NCI-H1417 (cell line): ENCODE measurements around the gene MAS1.
A peak's percentile ranks its signal among the peaks of the same experiment; 100 is the strongest.
"Not testable (repeated sequence)": the region's sequence is repeated elsewhere in the genome, so short reads cannot be mapped to it uniquely, and the experiment has no call there.

Source experiments
- DNase-seq, 3 experiments: peaks; one replicate each; lab custom pipeline; 2025; lab: John Stamatoyannopoulos, UW

MAS1 gene

GRCh38 chr6:159890792-159891191 is at the start of gene MAS1:
Gene MAS1, plus strand, starts transcription at chr6:159890988. Its CDS starts 15,968 bp downstream, at chr6:159906956.
- no peak for DNase-seq

DNA sequence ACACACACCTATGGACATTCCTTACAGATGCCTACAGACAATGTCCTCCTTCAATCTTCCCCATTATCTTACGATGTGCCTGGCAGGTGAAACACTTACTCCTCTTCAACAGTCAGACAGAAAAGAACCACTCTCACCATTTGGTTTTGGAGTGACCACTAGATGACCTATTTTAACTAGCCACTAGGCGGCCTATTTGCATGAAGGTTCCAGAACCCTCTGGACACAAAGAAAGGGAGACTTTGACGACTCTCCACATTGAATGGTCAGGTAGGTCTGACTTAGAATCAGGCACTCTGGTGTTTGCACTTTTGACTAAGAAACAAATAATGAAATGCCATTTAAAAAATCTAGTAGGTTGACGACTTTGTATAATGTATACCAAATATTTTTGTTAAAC is 48.8 kb upstream of the MAS1 start:
- DNase-seq, result peak in 1 of 3 experiments; percentile 13

GRCh38 chr6:159844737-159845645 is 45.8 kb upstream of the MAS1 start:
- peak in 2 of 3 experiments; percentile 17 to 78 for DNase-seq

DNA sequence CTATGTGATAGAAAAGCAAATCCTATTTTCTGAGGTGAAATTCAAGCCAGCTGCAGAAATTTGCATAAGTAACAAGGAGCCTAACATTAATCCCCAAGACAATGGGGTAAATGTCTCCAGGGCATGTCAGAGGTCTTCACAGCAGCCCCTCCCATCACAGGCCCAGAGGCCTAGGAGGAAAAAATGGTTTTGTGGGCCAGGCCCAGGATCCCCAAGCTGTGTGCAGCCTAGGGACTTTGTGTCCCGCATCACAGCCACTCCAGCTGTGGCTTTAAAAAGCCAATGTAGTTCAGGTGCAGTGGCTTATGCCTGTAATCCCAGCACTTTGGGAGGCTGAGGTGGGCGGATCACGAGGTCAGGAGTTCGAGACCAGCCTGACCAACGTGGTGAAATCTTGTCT is 42.2 kb upstream of the MAS1 start:
- DNase-seq, result not testable (repeated sequence)

GRCh38 chr6:159849851-159850250 is 40.9 kb upstream of the MAS1 start:
- not testable (repeated sequence) for DNase-seq

- peak in 2 of 3 experiments; percentile 28 to 56 for DNase-seq
These were observed 37.9 kb upstream of the MAS1 start for GRCh38 chr6:159852877-159853276.

DNA sequence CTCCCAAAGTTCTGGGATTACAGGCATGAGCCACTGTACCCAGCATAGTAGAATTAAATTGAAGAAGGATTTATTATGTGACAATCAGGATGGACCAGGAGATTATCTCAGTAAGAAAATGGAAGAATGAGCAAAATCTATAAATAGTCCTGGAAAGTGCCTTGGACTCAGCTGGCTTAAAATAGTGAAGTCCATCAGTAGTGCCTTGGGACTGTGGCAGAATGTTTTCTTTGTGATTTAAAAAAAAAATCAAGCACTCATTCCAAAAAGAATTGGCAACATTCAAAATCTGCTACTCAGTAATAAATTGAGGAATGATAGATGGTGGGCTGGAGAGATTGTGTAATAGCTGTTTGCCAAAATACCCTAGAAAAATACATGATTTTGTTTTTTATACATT is 37.0 kb upstream of the MAS1 start:
- DNase-seq, result no peak

- DNase-seq, result no peak
These were observed 35.8 kb upstream of the MAS1 start for GRCh38 chr6:159854959-159855358.

- DNase-seq, result no peak
These were observed 32.5 kb upstream of the MAS1 start for GRCh38 chr6:159858259-159858658.

DNA sequence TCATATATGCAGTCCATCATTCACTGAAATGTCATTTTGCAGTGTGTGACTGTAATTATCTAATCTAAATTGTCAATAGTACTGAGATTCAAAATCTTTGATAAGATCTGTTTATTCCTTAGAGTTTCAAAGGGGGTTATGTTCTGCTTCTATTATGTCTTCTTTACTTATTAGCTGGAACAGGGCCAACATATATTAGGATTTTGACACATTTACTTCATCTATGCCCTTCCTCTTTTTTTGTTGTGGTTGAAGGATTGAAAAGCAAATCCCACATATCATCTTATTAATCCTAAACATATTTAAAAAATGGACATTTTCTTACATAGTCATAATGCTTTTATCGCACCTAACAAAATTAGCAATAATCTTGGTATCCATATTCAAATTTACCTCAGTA is 30.3 kb upstream of the MAS1 start:
- no peak for DNase-seq

- no peak for DNase-seq
These were observed 28.7 kb upstream of the MAS1 start for GRCh38 chr6:159862103-159862502.

DNA sequence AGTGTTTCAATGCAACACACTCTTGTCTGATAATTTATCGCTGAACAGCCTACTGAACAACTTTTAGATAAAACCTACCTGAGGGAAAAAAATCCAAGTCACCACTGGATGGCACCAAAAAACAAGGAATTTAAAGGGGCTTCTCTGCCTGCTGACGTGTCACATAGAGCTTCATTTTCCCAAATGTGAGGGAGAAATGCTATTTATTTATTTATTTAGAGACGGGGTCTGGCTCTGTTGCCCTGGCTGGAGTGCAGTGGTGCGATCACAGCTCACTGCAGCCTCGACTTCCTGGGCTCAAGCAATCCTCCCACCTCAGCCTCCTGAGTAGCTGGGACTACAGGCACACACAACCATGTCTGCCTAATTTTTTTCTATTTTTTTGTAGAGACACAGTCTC is 27.4 kb upstream of the MAS1 start:
- peak; percentile 35 to 86 (median 68) for DNase-seq

GRCh38 chr6:159865226-159865920 is 25.4 kb upstream of the MAS1 start:
- no peak for DNase-seq

- no peak for DNase-seq
These were observed 24.2 kb upstream of the MAS1 start for GRCh38 chr6:159866286-159867247.

DNA sequence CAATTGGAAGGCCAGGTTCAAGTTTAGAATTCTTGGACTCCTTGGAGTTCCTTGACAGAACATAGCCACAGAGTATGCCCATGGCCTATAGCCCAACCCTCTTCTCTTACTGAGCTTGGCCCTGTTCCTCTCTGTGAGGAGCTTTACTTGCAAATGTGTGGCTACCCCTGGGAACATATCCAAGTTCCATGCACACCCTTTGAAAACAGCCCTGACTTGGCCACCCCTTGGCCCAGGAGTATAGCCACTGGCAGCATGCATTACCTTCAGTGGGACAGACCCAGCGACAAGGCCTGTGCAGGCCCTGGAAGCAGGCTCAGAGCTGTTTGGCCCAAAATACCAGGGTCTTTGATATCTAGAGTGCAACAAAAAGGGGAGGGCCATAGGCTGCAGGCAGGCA is 19.5 kb upstream of the MAS1 start:
- no peak for DNase-seq

DNA sequence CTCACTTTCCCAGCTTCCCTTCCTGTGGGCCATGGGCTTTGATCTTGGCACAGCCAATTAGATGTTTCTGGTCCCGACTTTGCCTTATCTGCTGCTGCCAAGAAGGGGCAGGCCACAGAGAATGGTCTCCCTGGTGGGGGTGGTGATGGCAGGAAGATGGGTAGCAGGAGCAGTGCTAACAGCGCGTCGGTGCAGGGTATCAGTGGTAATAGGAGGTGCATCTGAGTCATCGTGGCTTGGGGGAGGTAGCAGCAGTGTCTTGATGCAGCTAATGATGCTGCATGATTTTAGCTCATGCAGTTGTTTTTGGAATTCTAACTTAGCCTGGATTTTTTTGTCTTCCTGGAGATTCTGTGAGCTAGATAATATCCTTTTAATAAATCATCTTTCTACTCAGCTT is 18.9 kb upstream of the MAS1 start:
- DNase-seq, result no peak

GRCh38 chr6:159874435-159874834 is 16.4 kb upstream of the MAS1 start:
- DNase-seq, result no peak

DNA sequence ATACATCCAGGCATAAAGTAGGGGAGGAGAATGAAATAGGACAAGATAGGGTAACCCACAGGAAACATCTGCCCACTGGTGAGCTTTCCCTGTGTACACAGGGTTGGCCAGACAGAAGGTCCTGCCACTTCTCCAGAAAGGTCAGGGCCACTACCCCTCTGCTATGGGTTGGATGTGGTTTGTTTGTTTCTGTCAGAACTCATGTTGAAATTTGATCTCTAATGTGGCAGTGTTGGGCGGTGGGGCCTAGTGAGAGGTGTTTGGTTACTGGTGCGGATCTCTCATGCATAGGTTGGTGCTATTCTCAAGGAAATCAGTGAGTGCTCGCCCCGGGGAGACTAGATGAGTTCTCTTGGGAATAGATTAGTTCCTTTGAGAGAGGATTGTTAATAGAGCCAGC is 15.6 kb upstream of the MAS1 start:
- DNase-seq, result peak in 2 of 3 experiments; percentile 8 to 13

GRCh38 chr6:159876242-159876641 is 14.5 kb upstream of the MAS1 start:
- DNase-seq, result no peak

DNA sequence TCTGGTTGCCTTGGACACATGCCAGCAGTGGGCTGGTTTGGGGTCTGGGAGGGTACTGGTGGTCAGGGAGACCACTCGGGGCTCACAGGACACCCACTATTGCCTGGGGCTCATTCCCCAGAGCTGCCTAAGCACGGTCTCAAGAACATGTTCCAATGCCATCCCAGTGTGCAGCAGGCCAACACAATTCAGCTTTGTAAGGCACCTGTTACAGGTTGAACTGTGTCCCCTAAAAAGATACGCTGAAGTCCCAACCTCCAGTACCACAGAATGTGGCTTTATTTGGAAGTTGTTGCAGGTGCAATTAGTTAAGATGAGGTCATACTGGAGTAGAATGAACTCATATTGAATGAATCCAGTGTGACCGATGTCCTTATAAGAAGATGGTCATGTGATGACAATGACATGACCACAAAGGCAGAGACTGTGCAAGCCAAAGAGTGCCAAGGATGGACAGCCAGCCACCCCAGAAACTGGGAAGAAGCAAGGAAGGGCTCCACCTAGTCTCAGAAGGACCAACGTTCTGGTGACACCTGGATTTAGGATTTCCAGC is 13.5 kb upstream of the MAS1 start:
- no peak for DNase-seq

- DNase-seq, result no peak
These were observed 12.4 kb upstream of the MAS1 start for GRCh38 chr6:159878341-159878740.

- no peak for DNase-seq
These were observed 10.9 kb upstream of the MAS1 start for GRCh38 chr6:159879856-159880255.
